Measurements from ENCODE around the gene SLC23A2. TPM values are rescaled to one million over a fixed set of nuclear protein-coding genes. Genes with fewer than 3 reads are reported as not detected.

Gene SLC23A2
- total RNA-seq, 1 experiment from 2014 or later = 16.3 TPM

DNA sequence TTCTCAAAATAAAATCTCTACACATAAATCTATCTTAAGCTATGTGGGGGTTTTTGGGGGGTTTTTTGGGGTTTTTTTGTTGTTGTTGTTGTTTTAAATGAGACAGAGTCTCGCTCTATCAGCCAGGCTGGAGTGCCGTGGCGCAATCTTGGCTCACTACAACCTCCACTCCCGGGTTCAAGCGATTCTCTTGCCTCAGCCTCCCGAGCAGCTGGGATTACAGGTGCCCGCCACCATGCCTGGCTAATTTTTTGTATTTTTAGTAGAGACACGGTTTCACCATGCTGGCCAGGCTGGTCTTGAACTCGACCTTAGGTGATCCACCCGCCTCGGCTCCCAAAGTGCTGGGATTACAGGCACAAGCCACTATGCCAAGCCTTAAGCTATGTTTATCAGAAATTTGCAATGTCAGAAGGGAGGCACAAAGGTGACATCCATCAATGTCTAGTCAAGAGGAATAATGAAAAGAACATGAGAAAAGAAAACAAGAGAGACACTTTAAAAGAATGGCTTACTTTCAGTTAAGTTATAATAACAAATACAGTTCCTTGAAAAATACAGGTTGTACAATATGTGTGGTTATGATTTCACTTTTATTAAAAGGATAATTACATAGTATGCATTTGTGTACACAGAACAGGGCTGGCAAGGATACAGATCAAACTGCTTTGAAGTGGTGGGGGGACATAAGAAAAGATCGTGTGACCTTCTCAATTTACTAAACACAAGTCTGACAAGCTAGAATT, 28.6 kb downstream of the SLC23A2 start:
- CTCF ChIA-PET = no interaction called here
- TF ChIP-seq TCF7L2 (IDR thresholded peaks at IDR 0.05; ENCODE audit: borderline replicate concordance, extremely low read depth, insufficient read depth, insufficient read length) = no peak
- TF ChIP-seq, protein P1, sequence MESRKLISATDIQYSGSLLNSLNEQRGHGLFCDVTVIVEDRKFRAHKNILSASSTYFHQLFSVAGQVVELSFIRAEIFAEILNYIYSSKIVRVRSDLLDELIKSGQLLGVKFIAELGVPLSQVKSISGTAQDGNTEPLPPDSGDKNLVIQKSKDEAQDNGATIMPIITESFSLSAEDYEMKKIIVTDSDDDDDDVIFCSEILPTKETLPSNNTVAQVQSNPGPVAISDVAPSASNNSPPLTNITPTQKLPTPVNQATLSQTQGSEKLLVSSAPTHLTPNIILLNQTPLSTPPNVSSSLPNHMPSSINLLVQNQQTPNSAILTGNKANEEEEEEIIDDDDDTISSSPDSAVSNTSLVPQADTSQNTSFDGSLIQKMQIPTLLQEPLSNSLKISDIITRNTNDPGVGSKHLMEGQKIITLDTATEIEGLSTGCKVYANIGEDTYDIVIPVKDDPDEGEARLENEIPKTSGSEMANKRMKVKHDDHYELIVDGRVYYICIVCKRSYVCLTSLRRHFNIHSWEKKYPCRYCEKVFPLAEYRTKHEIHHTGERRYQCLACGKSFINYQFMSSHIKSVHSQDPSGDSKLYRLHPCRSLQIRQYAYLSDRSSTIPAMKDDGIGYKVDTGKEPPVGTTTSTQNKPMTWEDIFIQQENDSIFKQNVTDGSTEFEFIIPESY (IDR thresholded peaks at IDR 0.05; ENCODE audit: extremely low read depth, insufficient replicate concordance, low read length) = no peak
- TF ChIP-seq EGR1 (IDR thresholded peaks at IDR 0.05; ENCODE audit: low read depth) = no peak
- no peak for TF ChIP-seq POLR2AphosphoS5 (IDR thresholded peaks at IDR 0.05; ENCODE audit: low read depth, low read length)
- TF ChIP-seq SP1 (IDR thresholded peaks at IDR 0.05; ENCODE audit: low read depth) = no peak
- TF ChIP-seq, protein P2, sequence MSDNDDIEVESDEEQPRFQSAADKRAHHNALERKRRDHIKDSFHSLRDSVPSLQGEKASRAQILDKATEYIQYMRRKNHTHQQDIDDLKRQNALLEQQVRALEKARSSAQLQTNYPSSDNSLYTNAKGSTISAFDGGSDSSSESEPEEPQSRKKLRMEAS (IDR thresholded peaks at IDR 0.05) = no peak
- TF ChIP-seq SIN3A (IDR thresholded peaks at IDR 0.05; ENCODE audit: low read depth) = no peak
- no peak for TF ChIP-seq EZH2phosphoT487 (IDR thresholded peaks at IDR 0.05; ENCODE audit: borderline replicate concordance)
- no peak for TF ChIP-seq EZH2 (IDR thresholded peaks at IDR 0.05)
- TF ChIP-seq, protein P3, sequence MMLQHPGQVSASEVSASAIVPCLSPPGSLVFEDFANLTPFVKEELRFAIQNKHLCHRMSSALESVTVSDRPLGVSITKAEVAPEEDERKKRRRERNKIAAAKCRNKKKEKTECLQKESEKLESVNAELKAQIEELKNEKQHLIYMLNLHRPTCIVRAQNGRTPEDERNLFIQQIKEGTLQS (IDR thresholded peaks at IDR 0.05) = no peak
- Histone ChIP-seq H3K27me3 (ENCODE audit: insufficient read depth, low read length) (no peaks in the 10 kb centered on the region), H3K9me3 (ENCODE audit: control insufficient read depth in 1 of 2, insufficient read depth in 1 of 2, low read depth in 1 of 2, low read length in 2 of 2) (no peaks in the 10 kb centered on the region), H3K9ac (ENCODE audit: low read length) (no peak overlapping the region), H3K4me1 (ENCODE audit: control insufficient read depth in 1 of 2, insufficient read depth in 2 of 2, low read length in 2 of 2) (peaks cover 2 to 12% of the 10 kb centered on the region in 2 experiments; a peak in 2 of 4 replicates), H3K4me2 (ENCODE audit: low read length) (no peak overlapping the region), H3K79me2 (ENCODE audit: insufficient read depth, low read length) (peaks cover 41% of the 10 kb centered on the region), H3K4me3 (replicated peaks in 1 of 2; ENCODE audit: low read depth in 1 of 2, low read length in 2 of 2) (no peak overlapping the region), H4K20me1 (ENCODE audit: insufficient read depth) (no peaks in the 10 kb centered on the region), H2AFZ (ENCODE audit: low read depth, low read length, poor library complexity, severe bottlenecking) (no peak overlapping the region), H3K9me2 (ENCODE audit: insufficient read depth) (no peaks in the 10 kb centered on the region), H3K36me3 (ENCODE audit: control insufficient read depth in 1 of 2, insufficient read depth in 2 of 2, low read length in 2 of 2) (peaks cover 4 to 18% of the 10 kb centered on the region in 2 experiments; a peak in 2 of 4 replicates), H3K27ac (ENCODE audit: low read depth, low read length) (no peak overlapping the region)
- RAD21 ChIA-PET (ENCODE audit: low non-redundant PET in 1 of 2, low total read pairs in 2 of 2, uncharacterized antibody in 2 of 2, unreplicated experiment in 2 of 2) = no interaction called here
- DNase-seq (ENCODE audit: low read depth, low spot score) (no peak), ATAC-seq (no peak)
- intact Hi-C loops (cut with micrococcal nuclease) = no loop called here
- BruUV-seq (replicated peaks) = no TSS peak
- POLR2A ChIA-PET = no interaction called here
